GM19395 (cell line): ENCODE measurements around the gene RIC1.
"Not testable (repeated sequence)": the region's sequence is repeated elsewhere in the genome, so short reads cannot be mapped to it uniquely, and the experiment has no call there.

ENCODE experiments used
- ATAC-seq: cut with Tn5 transposase; IDR thresholded peaks from one replicate; pipeline ENCODE4 v1.9.1; 2021; ENCODE audit warnings: mild to moderate bottlenecking, moderate library complexity; ENCODE audit not compliant: unreplicated experiment

RIC1 gene

DNA sequence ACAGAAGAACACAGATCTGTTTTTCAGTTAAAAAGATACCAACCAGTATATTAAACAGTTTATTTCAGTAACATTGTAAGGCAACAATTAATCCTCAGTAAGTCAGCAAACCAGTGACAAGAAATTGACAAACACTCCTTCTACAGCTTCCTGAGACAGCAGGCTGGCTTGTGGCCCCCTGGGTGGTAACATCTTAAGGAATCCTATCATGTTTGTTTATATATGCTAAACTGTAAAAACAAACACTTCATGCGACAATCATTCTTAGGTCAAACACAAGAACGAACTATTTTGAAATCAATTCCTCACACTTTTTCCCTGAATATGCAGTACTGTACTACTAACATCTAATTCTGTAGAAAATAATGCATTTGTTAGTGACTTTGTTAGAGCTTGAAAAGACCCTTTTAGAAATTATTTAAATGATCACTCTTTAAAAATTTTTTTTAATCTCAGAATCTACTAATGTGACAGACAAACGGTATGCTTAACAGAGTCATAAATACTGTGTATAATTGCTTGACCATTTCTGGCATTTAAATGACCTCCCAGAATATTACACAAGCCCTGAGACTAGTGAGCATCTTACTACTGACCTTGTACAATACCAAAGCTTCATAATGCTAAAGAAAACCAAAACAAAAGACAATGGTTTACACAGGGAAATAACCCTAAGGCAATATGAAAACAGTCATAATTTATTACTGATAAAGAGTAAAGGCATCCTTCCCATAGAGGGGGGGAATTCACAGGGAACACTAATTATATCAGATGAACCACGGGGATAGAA lies 155.8 kb downstream of the RIC1 start:
- ATAC-seq: no peak

DNA sequence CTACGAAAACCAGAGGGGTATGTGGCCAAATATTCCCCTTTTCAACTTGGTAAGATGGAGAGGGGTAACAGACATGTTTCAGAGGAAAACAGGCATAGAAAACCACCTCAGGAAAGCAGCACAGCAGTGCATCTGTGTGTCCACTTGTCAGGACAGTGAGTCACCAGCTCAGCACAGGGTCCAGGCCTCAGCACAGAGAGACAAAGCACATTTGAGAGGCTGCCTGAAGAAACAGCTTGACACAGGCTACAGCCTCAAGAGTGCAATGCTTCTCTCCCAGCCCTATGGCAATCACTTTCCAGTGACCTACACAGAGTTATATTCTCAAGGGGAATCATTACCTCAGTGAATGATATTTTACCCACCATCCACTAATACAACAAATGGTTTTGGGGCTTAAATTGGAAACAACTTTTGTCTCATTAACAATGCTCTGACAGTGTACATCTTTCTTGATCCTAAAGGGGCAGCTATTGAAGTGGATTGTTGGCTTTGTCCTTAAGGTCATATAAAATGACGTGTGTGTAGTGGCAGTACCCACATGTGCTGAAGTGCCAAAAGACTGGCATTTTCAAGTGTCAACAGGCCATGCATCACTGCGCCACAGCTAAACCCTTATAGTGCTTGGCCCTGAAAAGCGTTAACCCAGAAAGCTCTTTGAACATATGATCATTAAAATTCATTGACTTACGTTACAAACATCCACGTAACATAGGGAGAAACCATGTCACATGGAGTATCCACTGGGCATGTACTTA lies 157.6 kb downstream of the RIC1 start:
- ATAC-seq: no peak

DNA sequence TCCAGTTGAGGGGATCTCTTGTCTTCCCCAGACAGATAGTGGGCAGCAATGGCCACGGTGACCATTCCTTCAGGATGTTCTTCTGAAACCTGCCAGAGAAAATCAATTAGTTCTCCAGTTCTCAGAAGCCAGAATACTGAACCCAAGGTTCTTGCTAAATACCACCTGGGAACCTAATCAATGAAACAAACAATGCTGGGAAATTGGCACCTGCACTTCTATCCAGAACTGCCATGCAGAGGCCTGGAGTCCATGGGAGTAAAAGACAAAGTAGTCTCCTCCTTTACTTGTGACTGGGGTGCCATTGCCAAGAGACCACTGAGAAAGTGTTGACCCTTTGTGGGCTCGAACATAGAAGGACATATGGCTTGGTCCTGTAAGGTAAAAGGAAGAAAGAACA lies 158.3 kb downstream of the RIC1 start:
- ATAC-seq: no peak

DNA sequence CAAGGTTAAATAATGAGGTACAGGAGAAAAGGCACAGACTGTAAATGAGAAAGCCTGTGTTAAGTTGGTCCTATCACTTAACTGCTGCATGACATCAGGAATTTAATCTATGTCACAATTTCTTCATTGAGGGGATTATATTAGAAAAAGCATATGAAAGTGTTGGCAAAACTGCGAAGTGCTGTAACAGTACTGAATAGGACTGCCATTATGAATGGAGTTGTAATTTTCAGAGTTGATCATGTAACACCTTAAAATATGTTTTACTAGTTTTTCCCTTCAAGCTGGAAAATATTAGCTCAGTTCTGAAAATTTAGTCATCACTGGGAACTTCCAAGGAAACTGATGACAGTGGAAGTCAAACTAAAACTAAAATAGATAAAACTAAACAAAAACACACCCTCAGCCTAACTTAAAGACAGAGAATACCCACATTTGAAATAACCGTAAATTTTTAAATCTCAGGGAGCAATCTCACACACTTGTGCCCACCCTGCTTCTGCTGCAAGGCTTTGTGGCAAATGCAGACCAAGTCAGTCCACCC lies 158.9 kb downstream of the RIC1 start:
- ATAC-seq: no peak

DNA sequence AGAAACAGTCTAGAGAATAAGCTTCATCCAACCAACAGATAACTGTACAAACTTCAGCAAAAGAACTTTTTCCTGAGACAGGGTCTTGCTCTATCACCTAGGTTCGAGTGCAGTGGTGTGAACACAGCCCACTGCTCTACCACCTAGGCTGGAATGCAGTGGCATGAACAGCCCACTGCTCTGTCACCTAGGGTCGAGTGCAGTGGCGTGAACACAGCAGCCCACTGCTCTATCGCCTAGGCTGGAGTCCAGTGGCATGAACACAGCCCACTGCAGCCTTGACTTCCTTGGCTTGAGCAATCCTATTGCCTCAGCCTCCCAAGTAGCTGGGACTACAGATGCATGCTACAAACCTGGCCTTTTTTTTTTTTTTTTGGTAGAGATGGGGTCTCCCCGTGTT lies 160.6 kb downstream of the RIC1 start:
- no peak for ATAC-seq

DNA sequence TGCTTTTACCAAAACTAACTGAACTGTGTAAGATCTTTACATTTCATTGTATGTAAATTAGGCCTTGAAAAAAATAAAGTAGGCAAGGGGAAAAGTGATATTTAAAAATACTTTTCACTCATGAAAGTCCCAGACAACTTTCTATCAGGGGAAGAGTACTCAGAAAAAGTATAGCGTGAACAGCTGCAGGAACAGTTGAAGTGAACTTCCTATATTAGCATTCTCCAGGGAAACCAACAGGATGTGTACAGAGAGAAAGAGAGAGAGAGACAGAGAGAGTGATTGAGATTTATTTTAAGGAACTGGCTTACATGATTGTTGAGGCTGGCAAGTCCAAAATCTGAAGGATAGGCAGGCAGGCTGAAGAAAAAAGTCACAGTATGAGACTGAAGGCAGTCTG lies 162.0 kb downstream of the RIC1 start:
- ATAC-seq: no peak

DNA sequence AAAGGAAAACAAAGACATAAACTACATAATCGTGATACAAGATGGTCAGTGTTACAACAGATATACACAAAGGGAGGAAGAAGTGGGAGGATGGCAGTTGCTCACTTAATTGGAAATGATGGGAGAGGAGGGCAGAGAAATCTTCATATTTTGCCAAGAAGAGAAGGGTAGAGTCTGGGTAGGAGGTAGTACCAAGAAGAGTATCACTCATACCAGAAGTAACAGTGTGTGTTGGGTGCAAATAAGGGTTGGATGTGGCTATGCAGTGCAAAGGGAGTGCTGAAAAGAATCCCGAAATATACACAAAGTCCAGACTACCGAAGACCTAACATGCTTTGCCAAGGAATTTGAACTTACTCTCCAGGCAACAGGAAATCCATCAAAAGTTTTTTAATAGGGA lies 163.0 kb downstream of the RIC1 start:
- no peak for ATAC-seq

DNA sequence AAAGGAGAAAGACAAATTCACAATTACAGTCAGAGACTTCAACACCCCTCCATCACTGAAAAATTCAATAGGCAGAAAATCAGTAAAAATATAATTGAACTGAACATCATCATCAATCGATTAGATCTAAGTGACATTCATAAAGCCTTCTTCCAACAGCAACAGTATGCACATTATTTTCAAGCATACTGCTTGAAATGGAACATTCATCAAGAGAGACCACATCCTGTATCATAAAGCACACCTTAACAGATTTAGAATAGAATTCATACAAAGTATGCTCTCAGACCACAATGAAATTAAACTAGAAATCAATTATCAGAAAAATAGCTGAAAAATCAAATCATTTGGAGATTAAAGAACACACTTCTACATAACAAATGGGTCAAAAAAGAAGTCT lies 164.9 kb downstream of the RIC1 start:
- no peak for ATAC-seq

DNA sequence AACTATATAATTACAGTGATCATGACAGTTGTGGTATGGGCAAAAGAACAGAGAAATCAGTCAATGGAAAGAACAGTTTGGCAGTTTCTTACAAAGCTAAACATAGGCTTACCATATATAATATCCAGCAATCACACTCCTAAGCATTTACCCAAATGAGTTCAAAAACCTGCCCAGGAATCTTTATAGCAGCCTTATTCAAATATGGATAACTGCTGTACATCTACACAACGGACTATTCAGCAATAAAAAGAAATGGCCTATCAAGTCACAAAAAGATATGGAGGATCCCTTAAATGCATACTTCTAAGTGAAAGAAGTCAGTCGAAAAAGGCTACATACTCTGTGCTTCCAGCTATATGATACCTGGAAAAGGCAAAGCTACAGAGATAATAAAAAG lies 167.4 kb downstream of the RIC1 start:
- no peak for ATAC-seq

DNA sequence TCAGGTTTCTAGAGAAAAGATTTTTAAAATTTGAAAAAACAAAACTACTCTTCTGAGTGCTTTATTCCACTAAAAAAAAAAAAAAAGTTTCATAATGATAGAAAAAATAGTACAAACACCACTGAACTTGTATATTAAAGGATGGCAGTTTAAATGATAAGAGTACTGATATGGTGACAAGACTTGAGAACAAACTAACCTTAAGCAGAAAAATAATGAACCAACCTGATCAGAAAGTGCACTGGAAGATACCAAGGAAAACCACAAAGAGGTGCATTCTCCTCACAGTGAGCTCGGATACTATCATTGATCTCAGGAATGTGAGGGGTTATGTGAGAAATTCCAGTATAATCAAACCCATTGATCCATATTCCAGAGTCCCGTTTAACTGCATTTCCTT lies 169.7 kb downstream of the RIC1 start:
- no peak for ATAC-seq

DNA sequence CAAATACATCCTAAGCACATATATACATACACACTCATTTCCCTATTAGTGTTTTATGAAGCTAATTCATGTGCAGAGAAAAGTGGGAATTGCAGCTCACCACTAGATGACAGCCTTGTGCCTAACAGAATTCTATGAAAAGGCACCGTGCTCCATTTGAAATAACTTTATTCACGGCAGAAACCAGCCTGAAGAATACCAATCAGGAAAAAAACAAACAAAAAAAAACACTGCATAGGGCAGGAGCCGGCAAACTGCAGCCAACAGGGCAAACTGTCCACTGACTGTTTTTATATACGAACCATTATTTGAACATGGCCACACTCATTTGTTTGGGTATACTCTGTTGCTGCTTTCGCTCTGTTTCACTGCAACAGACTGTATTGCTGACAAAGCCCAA lies 170.4 kb downstream of the RIC1 start:
- no peak for ATAC-seq

DNA sequence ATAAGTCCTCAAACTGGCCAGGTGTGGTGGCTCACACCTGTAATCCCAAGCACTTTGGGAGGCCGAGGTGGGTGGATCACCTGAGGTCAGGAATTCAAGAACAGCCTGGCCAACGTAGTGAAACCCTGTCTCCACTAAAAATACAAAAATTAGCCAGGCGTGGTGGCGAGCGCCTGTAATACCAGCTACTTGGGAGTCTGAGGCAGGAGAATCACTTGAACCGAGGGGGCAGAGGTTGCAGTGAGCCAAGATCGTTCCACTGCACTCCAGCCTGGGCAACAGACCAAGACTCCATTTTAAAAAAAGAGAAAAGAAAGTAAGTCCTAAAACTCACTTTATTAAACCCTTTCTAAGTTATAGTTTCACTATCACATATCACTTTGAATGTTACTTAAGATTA lies 171.5 kb downstream of the RIC1 start:
- not testable (repeated sequence) for ATAC-seq

DNA sequence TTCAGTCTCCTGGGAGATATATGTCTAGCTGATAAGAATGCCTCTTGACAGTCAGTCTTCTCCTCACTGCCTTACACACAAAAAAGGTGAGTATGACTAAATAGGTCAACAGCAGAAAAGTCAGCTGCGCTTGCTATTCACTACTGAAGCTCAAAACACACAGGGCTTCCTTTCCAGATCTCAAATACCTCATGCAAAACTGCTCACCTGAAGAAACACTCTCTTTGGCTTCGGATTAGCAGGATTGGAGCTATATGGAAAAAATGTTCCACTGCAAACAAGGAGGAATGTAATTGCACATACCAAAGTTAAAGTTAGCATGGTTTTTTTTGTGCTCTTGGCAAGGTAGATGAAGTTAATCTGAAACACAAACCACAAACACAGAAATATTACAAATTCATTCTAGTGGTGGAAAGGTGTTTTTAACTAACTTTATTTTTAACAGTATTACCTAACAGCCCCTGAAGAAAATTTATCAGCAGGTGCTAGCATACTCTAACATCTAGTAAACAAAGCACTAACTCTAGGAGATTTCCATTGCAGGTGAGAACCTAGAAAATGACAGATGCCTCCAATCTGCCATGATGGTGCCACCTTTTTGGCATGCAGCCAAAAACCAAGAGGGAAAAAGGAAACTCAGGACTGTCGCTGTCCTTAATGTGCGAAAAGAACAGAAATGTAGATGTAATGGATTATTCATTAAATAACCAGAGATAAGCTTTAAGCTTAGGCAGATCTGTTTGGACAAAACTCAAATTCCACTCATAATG lies 172.2 kb downstream of the RIC1 start:
- no peak for ATAC-seq

DNA sequence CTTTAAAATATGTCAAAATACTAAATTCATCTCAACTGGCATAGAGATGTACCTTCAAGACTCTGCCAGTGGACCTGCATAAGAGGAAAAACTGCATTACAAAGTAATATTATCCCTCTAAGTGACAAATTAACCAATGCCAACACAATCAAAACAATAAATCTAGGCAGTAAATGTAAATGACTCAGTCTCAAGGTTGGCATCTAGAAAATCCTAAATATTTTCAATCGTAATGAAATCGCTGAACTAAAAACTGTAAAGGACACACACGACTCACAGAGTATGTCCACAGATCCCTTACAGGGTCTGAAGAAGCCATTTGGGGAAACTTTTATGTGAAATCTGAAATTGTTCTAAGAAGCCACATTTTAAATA lies 172.8 kb downstream of the RIC1 start:
- no peak for ATAC-seq

DNA sequence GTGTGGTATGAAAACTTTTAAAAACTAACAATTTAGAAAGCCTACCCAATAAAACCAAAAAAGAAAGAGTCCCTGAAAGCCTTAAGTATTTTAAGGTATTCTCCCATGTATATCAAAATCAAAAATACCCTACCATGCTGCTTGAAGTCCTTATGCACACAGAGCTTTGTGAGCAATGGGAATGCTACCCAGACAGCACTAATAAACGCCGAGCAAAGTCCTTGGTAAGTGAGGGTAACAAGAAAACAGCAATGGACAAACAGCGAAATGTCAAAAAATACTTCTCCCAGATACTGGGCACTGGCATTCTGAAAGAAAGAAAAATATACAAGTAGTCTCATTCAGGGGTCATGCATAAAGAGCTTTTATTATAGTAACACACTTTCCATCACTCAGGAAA lies 176.6 kb downstream of the RIC1 start:
- no peak for ATAC-seq

DNA sequence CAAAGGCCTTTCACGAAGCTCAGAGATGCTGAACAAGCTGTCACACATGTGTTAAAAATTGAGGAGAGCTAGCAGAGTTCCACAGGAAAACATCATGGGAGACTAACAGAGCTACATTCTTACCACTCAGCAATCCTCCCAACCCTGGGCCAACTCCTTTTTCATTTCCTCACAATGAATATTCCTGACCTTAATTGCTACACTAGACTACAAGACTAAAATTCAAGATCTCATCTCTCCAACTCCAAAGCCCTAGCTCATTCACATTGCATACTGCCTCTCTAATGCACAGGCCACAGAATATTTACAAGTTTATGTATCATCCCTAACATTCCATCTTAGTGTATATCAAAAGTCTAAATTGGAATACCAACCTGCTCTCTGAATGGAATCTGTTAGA lies 182.8 kb downstream of the RIC1 start:
- ATAC-seq: no peak

DNA sequence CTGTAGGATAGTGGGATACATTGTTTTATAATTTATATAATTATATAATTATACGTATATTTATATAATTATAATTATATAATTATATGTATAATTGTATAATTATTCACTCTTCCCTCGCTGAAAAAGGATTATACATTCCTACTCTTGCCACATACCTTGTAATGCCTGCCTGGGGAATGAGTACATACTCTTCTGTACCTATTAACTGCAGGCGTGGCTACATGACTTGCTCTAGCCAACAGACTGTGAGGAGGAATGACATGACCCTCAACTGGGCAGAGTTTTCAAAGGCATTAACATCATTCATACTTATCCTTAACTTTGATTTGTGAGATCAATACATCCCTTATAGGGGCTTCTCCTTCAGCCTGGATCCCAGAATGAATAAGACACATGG lies 184.9 kb downstream of the RIC1 start:
- no peak for ATAC-seq

DNA sequence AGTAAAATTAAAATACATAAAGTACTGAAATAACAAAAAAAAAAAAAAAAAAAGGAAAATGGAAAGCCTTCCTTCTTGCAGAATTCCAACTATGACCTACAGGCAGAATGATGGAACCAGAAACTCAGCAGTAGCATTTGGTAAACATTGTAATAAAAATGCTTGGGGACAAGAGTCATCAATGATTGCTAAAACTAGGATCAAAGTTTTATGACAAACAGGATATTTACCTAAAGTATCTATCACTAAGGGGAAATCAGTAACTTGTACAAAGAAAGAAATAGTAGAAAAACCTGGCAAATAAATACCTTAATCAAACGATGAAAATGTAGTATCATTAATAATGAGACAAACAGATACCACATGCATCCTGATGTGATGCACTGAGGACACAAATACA lies 186.6 kb downstream of the RIC1 start:
- no peak for ATAC-seq

DNA sequence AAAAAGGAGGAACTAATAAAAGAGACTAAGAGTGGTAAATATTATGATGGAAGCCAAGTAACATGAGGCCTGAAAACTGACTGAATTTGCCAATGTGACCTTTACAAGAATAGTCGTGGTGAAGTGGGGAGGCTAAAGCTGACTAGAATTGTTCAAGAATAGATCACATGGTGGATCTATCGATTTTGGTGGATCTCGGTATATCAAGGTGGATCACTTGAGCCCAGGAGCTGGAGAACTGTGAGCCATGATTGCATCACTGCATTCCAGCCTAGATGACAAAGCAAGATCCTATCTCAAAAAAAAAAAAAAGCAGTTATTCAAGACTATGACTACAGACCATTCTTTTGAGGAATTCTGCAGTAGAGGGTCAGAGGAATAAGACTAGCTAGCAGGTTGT lies 189.0 kb downstream of the RIC1 start:
- ATAC-seq: no peak

DNA sequence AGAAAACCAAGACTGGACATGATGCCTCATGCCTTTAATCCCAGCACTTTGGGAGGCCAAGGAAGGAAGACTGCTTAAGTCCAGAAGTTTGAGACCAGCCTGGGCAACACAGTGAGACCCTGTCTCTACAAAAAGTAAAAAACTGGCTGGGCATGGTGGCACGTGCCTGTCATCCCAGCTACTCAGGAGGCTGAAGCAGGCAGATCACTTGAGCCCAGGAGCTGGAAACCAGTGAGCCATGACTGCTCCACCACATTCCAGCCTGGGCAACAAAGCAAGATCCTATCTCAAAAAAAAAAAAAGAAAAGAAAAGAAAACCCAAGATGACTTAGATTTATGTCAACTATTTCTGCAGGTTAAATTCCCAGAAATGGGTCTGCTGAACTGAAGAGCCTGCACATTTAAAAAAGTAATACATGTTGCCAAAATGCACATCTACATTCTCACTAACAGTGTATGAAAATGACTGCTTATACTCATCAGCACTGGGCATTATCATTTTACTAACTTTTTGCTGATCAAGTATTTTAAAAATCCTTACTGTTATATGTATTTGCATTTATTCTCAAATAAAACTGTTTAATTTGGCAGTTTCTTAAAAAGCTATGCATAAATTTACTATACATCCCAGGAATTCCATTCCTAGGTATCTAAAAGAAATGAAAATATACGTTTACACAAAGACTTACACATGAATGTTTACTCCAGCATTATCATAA lies 189.7 kb downstream of the RIC1 start:
- ATAC-seq: no peak

DNA sequence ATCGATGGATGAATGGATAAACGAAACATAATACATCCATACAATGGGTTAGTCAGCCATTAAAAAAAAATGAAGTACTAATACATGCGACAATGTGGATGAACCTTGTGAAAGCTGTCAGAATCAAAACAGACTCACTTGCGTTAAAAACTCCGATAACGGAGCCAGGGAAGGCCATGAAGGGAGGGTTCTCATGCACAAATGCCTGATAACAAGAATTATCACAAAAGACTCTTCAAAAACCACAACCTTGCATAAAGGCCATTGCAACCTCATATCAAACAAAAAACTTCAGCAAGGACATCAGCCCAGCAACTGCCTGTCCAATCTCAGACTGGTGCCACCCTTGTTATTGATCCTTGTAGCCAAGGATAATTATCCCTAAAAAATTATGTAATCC lies 190.3 kb downstream of the RIC1 start:
- no peak for ATAC-seq
